Fibroblast of pulmonary artery (primary cell): ENCODE measurements around the gene SLCO3A1.

Source experiments
- DNase-seq: peaks from one replicate; pipeline ENCODE4 v3.0.0-alpha.2; 2010; ENCODE audit warnings: low read depth
- H3K4me3 ChIP-seq: replicated peaks from 2 replicates; pipeline ENCODE4 v1.5.1; 2011; ENCODE audit warnings: low read depth, mild to moderate bottlenecking, control low read depth, low read length, moderate library complexity
- TF ChIP-seq, protein P1 (sequence below): IDR thresholded peaks from 2 replicates; pipeline ENCODE4 v1.5.1; 2011; ENCODE audit warnings: mild to moderate bottlenecking, control low read depth, low read length, inconsistent platforms; ENCODE audit errors: missing control alignments

The SLCO3A1 gene

DNA sequence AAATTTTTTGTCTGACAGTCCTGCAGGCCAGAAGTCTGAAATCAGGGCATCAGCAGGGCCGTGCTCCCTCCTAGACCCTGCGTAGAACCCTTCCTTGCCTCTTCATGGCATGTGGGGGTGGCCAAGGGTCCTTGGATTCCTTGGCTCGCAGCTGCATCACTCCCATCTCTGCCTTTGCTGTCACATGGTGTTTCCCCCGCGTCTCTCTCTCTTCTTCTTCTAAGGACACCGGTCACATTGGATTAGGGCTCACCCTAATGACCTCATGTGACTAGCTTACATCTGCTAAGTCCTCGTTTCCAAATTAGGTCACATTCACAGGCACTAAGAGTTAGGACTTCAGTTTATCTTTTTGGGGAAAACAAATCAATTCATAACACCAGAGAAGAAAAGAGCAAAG lies 12.0 kb downstream of the SLCO3A1 start:
- no peak for DNase-seq
- TF ChIP-seq, protein P1, sequence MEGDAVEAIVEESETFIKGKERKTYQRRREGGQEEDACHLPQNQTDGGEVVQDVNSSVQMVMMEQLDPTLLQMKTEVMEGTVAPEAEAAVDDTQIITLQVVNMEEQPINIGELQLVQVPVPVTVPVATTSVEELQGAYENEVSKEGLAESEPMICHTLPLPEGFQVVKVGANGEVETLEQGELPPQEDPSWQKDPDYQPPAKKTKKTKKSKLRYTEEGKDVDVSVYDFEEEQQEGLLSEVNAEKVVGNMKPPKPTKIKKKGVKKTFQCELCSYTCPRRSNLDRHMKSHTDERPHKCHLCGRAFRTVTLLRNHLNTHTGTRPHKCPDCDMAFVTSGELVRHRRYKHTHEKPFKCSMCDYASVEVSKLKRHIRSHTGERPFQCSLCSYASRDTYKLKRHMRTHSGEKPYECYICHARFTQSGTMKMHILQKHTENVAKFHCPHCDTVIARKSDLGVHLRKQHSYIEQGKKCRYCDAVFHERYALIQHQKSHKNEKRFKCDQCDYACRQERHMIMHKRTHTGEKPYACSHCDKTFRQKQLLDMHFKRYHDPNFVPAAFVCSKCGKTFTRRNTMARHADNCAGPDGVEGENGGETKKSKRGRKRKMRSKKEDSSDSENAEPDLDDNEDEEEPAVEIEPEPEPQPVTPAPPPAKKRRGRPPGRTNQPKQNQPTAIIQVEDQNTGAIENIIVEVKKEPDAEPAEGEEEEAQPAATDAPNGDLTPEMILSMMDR, result no peak
- H3K4me3 ChIP-seq, result no peak overlapping the region

DNA sequence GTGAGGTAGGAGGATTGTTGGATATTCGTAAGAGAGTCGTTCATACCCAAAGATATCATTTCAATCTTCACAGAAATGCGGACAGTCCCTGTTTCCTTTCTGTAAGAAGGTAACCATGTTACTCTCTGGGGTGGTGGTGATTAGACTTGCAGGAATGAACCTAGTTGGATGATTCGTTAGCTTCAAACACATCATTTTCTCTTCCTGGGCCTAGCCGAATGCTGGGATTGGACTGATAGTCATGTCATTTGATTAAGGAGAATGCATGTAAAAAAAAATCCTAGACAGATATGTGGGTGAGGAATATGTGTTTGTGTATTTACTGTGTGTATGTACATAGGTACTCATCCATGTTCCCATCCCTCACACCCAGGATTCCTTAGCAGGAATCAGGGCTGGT lies 12.4 kb downstream of the SLCO3A1 start:
- TF ChIP-seq, protein P1, result no peak
- no peak for DNase-seq

GRCh38 chr15:91866371-91866905 lies 12.9 kb downstream of the SLCO3A1 start:
- no peak overlapping the region for H3K4me3 ChIP-seq
- peak; percentile 11 for DNase-seq
- TF ChIP-seq, protein P1, result no peak

More for the DNA sequence above, 12.4 kb downstream of the SLCO3A1 start:
- H3K4me3 ChIP-seq, result no peak overlapping the region

DNA sequence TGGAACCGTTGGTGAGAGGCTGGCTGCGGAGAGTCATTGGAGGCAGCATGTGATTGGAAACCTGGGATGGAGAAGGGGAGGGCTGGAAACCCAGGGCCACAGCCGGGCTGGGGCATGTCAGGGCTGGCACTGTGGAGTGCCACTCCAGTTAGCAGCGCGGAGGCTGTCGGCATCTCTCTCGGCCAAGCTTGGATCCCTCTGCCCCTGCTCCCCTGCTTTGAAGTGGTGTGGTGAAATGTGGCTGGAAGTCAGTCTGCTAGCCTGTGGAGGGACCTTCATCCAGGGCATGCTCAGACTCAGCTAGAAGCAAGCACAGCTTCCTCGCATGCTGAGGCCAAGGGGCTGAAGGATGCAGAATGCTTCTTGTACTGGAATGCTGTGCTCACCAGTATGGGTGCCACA lies 13.5 kb downstream of the SLCO3A1 start:
- DNase-seq, result peak; percentile 30
- no peak overlapping the region for H3K4me3 ChIP-seq
- TF ChIP-seq, protein P1, result no peak

DNA sequence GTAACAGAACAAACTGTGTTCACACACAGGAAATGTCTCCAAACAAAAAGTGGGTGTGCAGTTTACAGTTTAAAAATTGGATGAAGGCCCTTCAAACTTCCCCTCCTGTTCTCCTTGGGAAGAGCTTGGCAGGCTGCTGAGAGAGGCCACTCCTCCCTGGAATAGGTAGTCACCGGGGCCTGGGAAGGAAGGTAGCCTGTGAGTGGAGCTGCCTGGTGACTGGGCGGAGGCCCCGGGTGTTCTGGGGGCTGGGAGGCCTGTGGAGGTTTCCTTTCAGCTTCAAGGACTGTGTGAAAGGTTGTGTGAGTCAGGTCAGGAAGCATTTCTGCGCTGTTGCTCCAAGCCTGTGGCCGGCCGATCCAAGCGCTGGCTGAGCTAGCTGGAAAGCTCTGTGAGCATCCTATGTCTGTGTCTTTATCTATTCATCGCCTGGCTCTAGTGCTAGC lies 14.1 kb downstream of the SLCO3A1 start:
- DNase-seq, result peak; percentile 92
- peak overlapping the region; percentile 14 for H3K4me3 ChIP-seq
- TF ChIP-seq, protein P1, result no peak

- no peak overlapping the region for H3K4me3 ChIP-seq
- DNase-seq, result no peak
- TF ChIP-seq, protein P1, result no peak
Observed at GRCh38 chr15:91870876-91871537, 17.5 kb downstream of the SLCO3A1 start.

GRCh38 chr15:91871837-91872236 lies 18.3 kb downstream of the SLCO3A1 start:
- peak; percentile 65 for DNase-seq

More at GRCh38 chr15:91871837-91872236, 18.3 kb downstream of the SLCO3A1 start:
- TF ChIP-seq, protein P1, result no peak
- no peak overlapping the region for H3K4me3 ChIP-seq
